Measurements from ENCODE around the gene ARRDC3. TPM values are rescaled to one million over a fixed set of nuclear protein-coding genes. Genes with fewer than 3 reads are reported as not detected.

ARRDC3 gene
- total RNA-seq, 3 donors from 2014 or later, result 75.5 to 261 (median 100) TPM

DNA sequence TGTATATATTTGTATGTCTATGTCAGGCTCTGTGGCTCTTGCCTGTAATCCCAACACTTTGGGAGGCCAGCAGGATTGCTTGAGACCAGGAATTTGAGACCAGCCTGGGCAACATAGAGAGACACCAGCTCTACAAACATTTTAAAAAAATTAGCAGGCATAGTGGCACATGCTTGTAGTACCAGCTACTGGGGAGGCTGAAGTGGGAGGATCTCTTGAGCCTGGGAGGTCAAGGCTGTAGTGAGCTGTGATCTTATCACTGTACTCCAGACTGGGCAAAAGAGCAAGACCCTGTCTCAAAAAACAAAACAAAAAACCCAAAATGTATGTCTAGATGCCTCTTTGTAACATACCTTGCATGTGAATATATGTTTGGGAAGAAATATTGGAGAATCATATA lies 15.8 kb downstream of the ARRDC3 start:
- Histone ChIP-seq H3K4me3 (no peak overlapping the region), H3K4me1 (no peaks in the 10 kb centered on the region), H3K9me3 (no peaks in the 10 kb centered on the region), H3K36me3 (peaks cover 9% of the 10 kb centered on the region), H3K27ac (peak overlapping the region in 1 of 2 donors; percentile 49), H3K27me3 (no peaks in the 10 kb centered on the region)
- DNase-seq (ENCODE audit: low spot score in 2 of 2), result no peak
- intact Hi-C loops (cut with DNase I; ENCODE audit: low total_unique reads), result no loop called here
- TF ChIP-seq POLR2A (IDR thresholded peaks at IDR 0.05), result no peak
- no peak for TF ChIP-seq CTCF (IDR thresholded peaks at IDR 0.05)
- TF ChIP-seq POLR2AphosphoS5 (IDR thresholded peaks at IDR 0.05), result no peak

GRCh38 chr5:91366551-91366950 lies 16.6 kb downstream of the ARRDC3 start:
- TF ChIP-seq POLR2A (IDR thresholded peaks at IDR 0.05), result no peak
- TF ChIP-seq POLR2AphosphoS5 (IDR thresholded peaks at IDR 0.05), result no peak
- no peak for TF ChIP-seq CTCF (IDR thresholded peaks at IDR 0.05)
- peaks cover 4% of the 10 kb centered on the region for H3K36me3 ChIP-seq
- H3K27me3 ChIP-seq, result no peaks in the 10 kb centered on the region
- H3K4me3 ChIP-seq, result no peak overlapping the region
- no peak for DNase-seq (ENCODE audit: low spot score in 2 of 2)
- intact Hi-C loops (cut with DNase I; ENCODE audit: low total_unique reads), result no loop called here
- H3K4me1 ChIP-seq, result no peaks in the 10 kb centered on the region
- H3K27ac ChIP-seq, result no peak overlapping the region
- H3K9me3 ChIP-seq, result no peaks in the 10 kb centered on the region

DNA sequence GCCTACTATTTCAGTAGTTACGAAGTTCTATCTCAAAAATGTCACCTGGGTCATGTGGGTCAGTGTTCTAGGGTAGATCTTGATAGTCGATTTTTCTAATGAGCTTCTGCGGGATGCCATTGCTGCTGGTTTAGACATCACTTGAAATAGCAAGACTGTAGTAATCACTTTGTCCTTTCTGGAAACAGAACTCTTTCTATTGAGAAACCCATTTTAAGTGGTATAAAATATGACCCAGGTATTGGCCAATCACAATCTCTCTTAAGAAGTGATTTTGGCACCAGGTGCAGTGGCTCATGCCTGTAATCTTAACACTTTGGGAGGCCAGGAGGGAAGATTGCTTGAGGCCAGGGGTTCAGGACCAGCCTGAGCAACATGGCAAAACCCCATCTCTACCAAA lies 17.6 kb downstream of the ARRDC3 start:
- H3K9me3 ChIP-seq, result no peaks in the 10 kb centered on the region
- DNase-seq (ENCODE audit: low spot score in 2 of 2), result no peak
- no peak overlapping the region for H3K27ac ChIP-seq
- H3K27me3 ChIP-seq, result no peaks in the 10 kb centered on the region
- no peaks in the 10 kb centered on the region for H3K4me1 ChIP-seq
- H3K36me3 ChIP-seq, result peaks cover 4% of the 10 kb centered on the region
- intact Hi-C loops (cut with DNase I; ENCODE audit: low total_unique reads), result no loop called here
- H3K4me3 ChIP-seq, result no peak overlapping the region
- TF ChIP-seq CTCF (IDR thresholded peaks at IDR 0.05) (no peak), POLR2A (IDR thresholded peaks at IDR 0.05) (no peak), POLR2AphosphoS5 (IDR thresholded peaks at IDR 0.05) (no peak)

- no peak for DNase-seq (ENCODE audit: low spot score in 2 of 2)
- Histone ChIP-seq H3K36me3 (no peaks in the 10 kb centered on the region), H3K9me3 (no peaks in the 10 kb centered on the region), H3K4me1 (no peaks in the 10 kb centered on the region), H3K4me3 (no peak overlapping the region), H3K27me3 (no peaks in the 10 kb centered on the region), H3K27ac (no peak overlapping the region)
- intact Hi-C loops (cut with DNase I; ENCODE audit: low total_unique reads), result no loop called here
- no peak for TF ChIP-seq POLR2AphosphoS5 (IDR thresholded peaks at IDR 0.05)
- no peak for TF ChIP-seq CTCF (IDR thresholded peaks at IDR 0.05)
- TF ChIP-seq POLR2A (IDR thresholded peaks at IDR 0.05), result no peak
These were observed 20.2 kb downstream of the ARRDC3 start for GRCh38 chr5:91362935-91363334.

GRCh38 chr5:91361790-91362189 lies 21.3 kb downstream of the ARRDC3 start:
- no peak for DNase-seq (ENCODE audit: low spot score in 2 of 2)
- Histone ChIP-seq H3K27me3 (no peaks in the 10 kb centered on the region), H3K36me3 (no peaks in the 10 kb centered on the region), H3K27ac (no peak overlapping the region), H3K4me1 (no peaks in the 10 kb centered on the region), H3K4me3 (no peak overlapping the region), H3K9me3 (no peaks in the 10 kb centered on the region)
- no peak for TF ChIP-seq CTCF (IDR thresholded peaks at IDR 0.05)
- TF ChIP-seq POLR2A (IDR thresholded peaks at IDR 0.05), result no peak
- TF ChIP-seq POLR2AphosphoS5 (IDR thresholded peaks at IDR 0.05), result no peak
- intact Hi-C loops (cut with DNase I; ENCODE audit: low total_unique reads), result no loop called here

Measured in breast epithelium (tissue), 4 donors.